K562 (cell line): Measurements from ENCODE around the gene ADAMTS2. TPM values are rescaled to one million over a fixed set of nuclear protein-coding genes. Genes with fewer than 3 reads are reported as not detected.

Experiments
- ATAC-seq: fragments of 200-7000 bp; cut with Tn5 transposase; 3 replicates; pipeline ENCODE4 v1.9.1; 2020; ENCODE audit warnings: moderate library complexity
- BruUV-seq: library from RNA; stranded (reverse); fragments of 400-500 nt; replicated peaks from 2 replicates; lab custom pipeline; 2021; lab: Mats Ljungman, UMichigan
- CTCF ChIA-PET: fragments of 300-600 bp; formaldehyde crosslinking; extraction: SDS; loops from one replicate; lab custom pipeline; 2021; ENCODE audit warnings: low intra/inter-chr PET ratio; lab: Yijun Ruan, JAX
- POLR2A ChIA-PET: fragments of 300-600, 350-650 bp; sonication (Branson Sonifier 250); formaldehyde crosslinking; extraction: SDS; loops from one replicate; lab custom pipeline; 2021; ENCODE audit warnings: antibody characterized with exemption, inconsistent platforms; lab: Yijun Ruan, JAX
- DNase-seq, 4 experiments: peaks; one replicate each; pipeline versions ENCODE4 v3.0.0 to v3.0.0-alpha.2; 2011 to 2018; ENCODE audit warnings: low spot score in 3 of 4, mixed read lengths in 3 of 4; ENCODE audit errors: extremely low read depth in 1 of 4
- FAIRE-seq: peaks from 2 replicates; lab custom pipeline; 2011; peaks lifted over from hg19 to GRCh38; lab: Jason Lieb, UNC
- H2AFZ ChIP-seq: 2 replicates; pipeline ENCODE4 v1.6.0; 2011; ENCODE audit warnings: low read depth, low read length, control low read depth, inconsistent platforms
- H3K27ac ChIP-seq: fragments of 200-600 bp; 3 replicates; pipeline ENCODE4 v1.8.0; 2011; ENCODE audit warnings: low read depth, mild to moderate bottlenecking, control low read depth, inconsistent platforms, low read length, moderate library complexity, mixed read lengths; ENCODE audit errors: extremely low read depth
- H3K27me3 ChIP-seq, 2 experiments: fragments of 300-600 bp in 1 of 2; 2 replicates in 1 of 2; 3 replicates in 1 of 2; pipeline versions ENCODE4 v1.6.0 to v1.8.0; 2011; ENCODE audit warnings: inconsistent platforms in 2 of 2, low read length in 2 of 2, mild to moderate bottlenecking in 1 of 2, mixed read lengths in 1 of 2, moderate library complexity in 1 of 2; ENCODE audit not compliant: control insufficient read depth in 2 of 2, insufficient read depth in 2 of 2
- H3K36me3 ChIP-seq: fragments of 300-600 bp; 3 replicates; pipeline ENCODE4 v1.8.0; 2011; ENCODE audit warnings: mild to moderate bottlenecking, low read length, inconsistent platforms; ENCODE audit not compliant: control insufficient read depth, insufficient read depth
- H3K4me1 ChIP-seq, 2 experiments: fragments of 200-600 bp in 1 of 2; replicated peaks in 1 of 2; 2 replicates in 1 of 2; 3 replicates in 1 of 2; pipeline versions ENCODE4 v1.5.1 to v1.8.0; 2011; ENCODE audit warnings: inconsistent platforms in 2 of 2, low read length in 2 of 2, mild to moderate bottlenecking in 1 of 2, mixed read lengths in 1 of 2, moderate library complexity in 1 of 2; ENCODE audit not compliant: control insufficient read depth in 2 of 2, insufficient read depth in 2 of 2
- H3K4me2 ChIP-seq: 2 replicates; pipeline ENCODE4 v1.6.1; 2011; ENCODE audit warnings: low read length, control low read depth, inconsistent platforms, mixed read lengths; ENCODE audit not compliant: insufficient read depth
- H3K4me3 ChIP-seq: fragments of 200-600 bp; sonication (generic), shearing (Covaris generic); 2 replicates; pipeline ENCODE4 v1.5.1; 2016; ENCODE audit warnings: control low read depth, inconsistent platforms
- H3K79me2 ChIP-seq: fragments of 200-600 bp; 3 replicates; pipeline ENCODE4 v1.8.0; 2011; ENCODE audit warnings: low read length, inconsistent platforms; ENCODE audit not compliant: control insufficient read depth, insufficient read depth
- H3K9ac ChIP-seq, 2 experiments: 2 replicates each; pipeline versions ENCODE4 v1.6.0 to v1.6.1; 2011; ENCODE audit warnings: low read depth in 2 of 2, low read length in 2 of 2, control low read depth in 1 of 2, inconsistent platforms in 1 of 2, mild to moderate bottlenecking in 1 of 2, mixed read lengths in 1 of 2; ENCODE audit not compliant: insufficient read depth in 1 of 2
- H3K9me1 ChIP-seq: one replicate; pipeline ENCODE4 v1.6.0; 2011; ENCODE audit warnings: inconsistent platforms, mild to moderate bottlenecking, low read length, moderate library complexity; ENCODE audit not compliant: control insufficient read depth, insufficient read depth
- H3K9me3 ChIP-seq: replicated peaks from 2 replicates; pipeline ENCODE4 v1.5.1; 2011; ENCODE audit warnings: low read depth, low read length, inconsistent platforms; ENCODE audit not compliant: control insufficient read depth, insufficient read depth
- H4K20me1 ChIP-seq: replicated peaks from 2 replicates; pipeline ENCODE4 v1.6.1; 2011; ENCODE audit warnings: low read length, inconsistent platforms, mixed read lengths; ENCODE audit not compliant: control insufficient read depth, insufficient read depth
- BHLHE40 ChIP-seq: IDR thresholded peaks from 2 replicates; pipeline ENCODE4 v1.6.1; 2011; ENCODE audit warnings: low read length, improper control_type of control experiment
- CBX2 ChIP-seq: fragments of 200-600 bp; sonication (generic); IDR thresholded peaks from one replicate; pipeline ENCODE4 v1.6.1; 2012; ENCODE audit warnings: mild to moderate bottlenecking, low read length, inconsistent platforms; ENCODE audit not compliant: insufficient read depth, poor library complexity, severe bottlenecking
- HMG20B ChIP-seq: fragments of 250-450 bp; sonication (Bioruptor Pico); IDR thresholded peaks from 2 replicates; pipeline ENCODE4 v1.5.0; 2021; ENCODE audit warnings: mild to moderate bottlenecking
- KDM4B ChIP-seq, 2 experiments: fragments of 450-650 bp in 1 of 2; sonication (generic) in 1 of 2; IDR thresholded peaks; 2 replicates each; pipeline ENCODE4 v1.6.1; 2016 to 2017; ENCODE audit warnings: borderline replicate concordance in 2 of 2, antibody characterized with exemption in 1 of 2, low read depth in 1 of 2, mild to moderate bottlenecking in 1 of 2
- NCOA1 ChIP-seq: fragments of 450-650 bp; IDR thresholded peaks from 2 replicates; pipeline ENCODE4 v1.6.1; 2016; ENCODE audit warnings: low read depth
- NCOR1 ChIP-seq: fragments of 450-650 bp; IDR thresholded peaks from 2 replicates; pipeline ENCODE4 v1.6.1; 2016; ENCODE audit warnings: mild to moderate bottlenecking, moderate library complexity
- NELFE ChIP-seq: IDR thresholded peaks from 2 replicates; pipeline ENCODE4 v1.6.1; 2011; ENCODE audit warnings: mild to moderate bottlenecking; ENCODE audit not compliant: insufficient read depth, insufficient read length
- NFYB ChIP-seq: IDR thresholded peaks from 2 replicates; pipeline ENCODE4 v1.6.1; 2011; ENCODE audit warnings: mild to moderate bottlenecking, moderate library complexity; ENCODE audit not compliant: insufficient read length; ENCODE audit errors: extremely low read depth
- POLR3G ChIP-seq: IDR thresholded peaks from 2 replicates; pipeline ENCODE4 v1.6.1; 2011; ENCODE audit not compliant: insufficient read length, insufficient replicate concordance; ENCODE audit errors: extremely low read depth
- ZNF140 ChIP-seq: fragments of 250-450 bp; sonication (Bioruptor Pico); IDR thresholded peaks from 2 replicates; pipeline ENCODE4 v1.8.0; 2021; ENCODE audit warnings: moderate library complexity, mild to moderate bottlenecking, inconsistent platforms
- WGBS: fragments of 100-300 bp; shearing (Covaris generic); methylation state at CpG from one replicate; pipeline ENCODE4 v1.1.6; 2016; ENCODE audit warnings: low coverage, mixed read lengths; ENCODE audit not compliant: insufficient coverage; ENCODE audit errors: missing lambda C conversion rate; 5-methylcytosine and 5-hydroxymethylcytosine counted together
- in situ Hi-C: fragments of 300-500 bp; cut with MboI; formaldehyde crosslinking; loops from 4 replicates; pipeline ENCODE4 v1.15.0; 2018; ENCODE audit warnings: inconsistent platforms, mixed read lengths
- intact Hi-C: fragments of 100-400 bp; cut with micrococcal nuclease; formaldehyde crosslinking; loops from 2 replicates; pipeline ENCODE4 v1.14.2; 2022
- polyA plus RNA-seq, 8 experiments: library from polyadenylated mRNA; depleted of rRNA in 4 of 8; stranded (reverse) in 5 of 8; unstranded in 3 of 8; fragments of >200 nt; fragmentation: Nextera tagmentation in 2 of 8; fragmentation: Illumina TruSeq in 1 of 8; extraction: Ambion mirVana in 2 of 8; extraction: Trizol in 1 of 8; gene quantifications; 2 replicates each; pipeline versions ENCODE4 v1.2.1 to v1.2.3, GENCODE V29; 2011 to 2014; ENCODE audit warnings: inconsistent platforms in 1 of 8, missing spikeins in 1 of 8
- total RNA-seq, 7 experiments: library from RNA; depleted of rRNA in 6 of 7; stranded (reverse); fragments of >200 nt in 6 of 7; fragmentation: Illumina TruSeq in 2 of 7; extraction: Trizol in 2 of 7; gene quantifications; 2 replicates each; pipeline versions ENCODE4 v1.2.1 to v1.2.3, GENCODE V29; 2011 to 2021; ENCODE audit warnings: low replicate concordance in 1 of 7
- TF ChIP-seq, protein P1 (sequence below): fragments of 450-650 bp; formaldehyde crosslinking; conservative IDR thresholded peaks from 2 replicates; pipeline ENCODE4 v1.4.0; 2022; ENCODE audit warnings: mild to moderate bottlenecking, missing genetic modification characterization
- TF ChIP-seq, protein P2 (sequence below), 2 experiments: fragments of 450-650 bp; conservative IDR thresholded peaks; 2 replicates each; pipeline ENCODE4 v1.6.1; 2017; ENCODE audit warnings: mild to moderate bottlenecking in 2 of 2, moderate library complexity in 2 of 2

The ADAMTS2 gene
- total and polyA plus RNA-seq, 9 of the 15 experiments (the other 6 are each of a cell fraction or from before 2014, with no cell fraction given) = not detected

DNA sequence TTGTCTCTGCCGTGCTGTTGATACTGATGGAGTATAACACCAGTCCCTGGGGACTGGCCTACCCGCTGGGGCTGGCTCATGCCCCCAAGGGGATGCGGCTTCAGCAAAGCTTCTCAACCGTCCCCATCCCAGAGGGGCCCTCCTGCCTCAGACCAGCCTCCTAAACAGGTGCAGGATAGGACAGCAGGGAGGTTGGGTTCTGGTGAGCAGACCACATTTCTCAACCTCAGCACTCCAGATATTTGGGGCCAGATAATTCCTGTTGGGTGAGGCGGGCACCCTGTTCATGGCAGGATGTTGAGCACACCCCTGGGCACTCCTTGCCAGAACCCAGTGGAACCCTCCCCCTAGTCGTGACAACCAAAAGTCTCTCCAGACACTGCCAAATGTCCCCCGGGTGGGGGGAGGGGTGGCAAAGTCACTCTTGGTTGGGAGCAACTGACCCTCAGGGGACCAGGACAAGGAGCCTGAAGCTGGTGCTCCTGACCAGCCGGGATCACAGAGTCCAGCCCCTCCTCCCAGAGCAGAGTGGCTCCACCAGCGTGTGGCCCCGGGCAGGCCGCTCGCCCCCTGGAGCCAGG lies 177.3 kb downstream of the ADAMTS2 start:
- no peak for ATAC-seq
- WGBS = 7% methylated on average over 12 of the region's 12 CpGs
- no TSS peak for BruUV-seq
- FAIRE-seq = no peak
- no peaks in the 10 kb centered on the region for H3K9me1 ChIP-seq
- no peak for TF ChIP-seq NELFE
- no peak for TF ChIP-seq NFYB
- no peak for TF ChIP-seq BHLHE40
- TF ChIP-seq, protein P1, sequence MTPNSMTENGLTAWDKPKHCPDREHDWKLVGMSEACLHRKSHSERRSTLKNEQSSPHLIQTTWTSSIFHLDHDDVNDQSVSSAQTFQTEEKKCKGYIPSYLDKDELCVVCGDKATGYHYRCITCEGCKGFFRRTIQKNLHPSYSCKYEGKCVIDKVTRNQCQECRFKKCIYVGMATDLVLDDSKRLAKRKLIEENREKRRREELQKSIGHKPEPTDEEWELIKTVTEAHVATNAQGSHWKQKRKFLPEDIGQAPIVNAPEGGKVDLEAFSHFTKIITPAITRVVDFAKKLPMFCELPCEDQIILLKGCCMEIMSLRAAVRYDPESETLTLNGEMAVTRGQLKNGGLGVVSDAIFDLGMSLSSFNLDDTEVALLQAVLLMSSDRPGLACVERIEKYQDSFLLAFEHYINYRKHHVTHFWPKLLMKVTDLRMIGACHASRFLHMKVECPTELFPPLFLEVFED (CRISPR knock-in tag) = no peak
- TF ChIP-seq NCOA1 = no peak
- no peak for TF ChIP-seq POLR3G
- TF ChIP-seq ZNF140 (CRISPR knock-in tag) = no peak
- no peak for TF ChIP-seq KDM4B (IDR thresholded peaks at IDR 0.05; ENCODE audit: borderline replicate concordance in 2 of 2, low read depth in 1 of 2)
- TF ChIP-seq CBX2 = no peak
- no peak for TF ChIP-seq HMG20B
- TF ChIP-seq NCOR1 = no peak
- TF ChIP-seq, protein P2, sequence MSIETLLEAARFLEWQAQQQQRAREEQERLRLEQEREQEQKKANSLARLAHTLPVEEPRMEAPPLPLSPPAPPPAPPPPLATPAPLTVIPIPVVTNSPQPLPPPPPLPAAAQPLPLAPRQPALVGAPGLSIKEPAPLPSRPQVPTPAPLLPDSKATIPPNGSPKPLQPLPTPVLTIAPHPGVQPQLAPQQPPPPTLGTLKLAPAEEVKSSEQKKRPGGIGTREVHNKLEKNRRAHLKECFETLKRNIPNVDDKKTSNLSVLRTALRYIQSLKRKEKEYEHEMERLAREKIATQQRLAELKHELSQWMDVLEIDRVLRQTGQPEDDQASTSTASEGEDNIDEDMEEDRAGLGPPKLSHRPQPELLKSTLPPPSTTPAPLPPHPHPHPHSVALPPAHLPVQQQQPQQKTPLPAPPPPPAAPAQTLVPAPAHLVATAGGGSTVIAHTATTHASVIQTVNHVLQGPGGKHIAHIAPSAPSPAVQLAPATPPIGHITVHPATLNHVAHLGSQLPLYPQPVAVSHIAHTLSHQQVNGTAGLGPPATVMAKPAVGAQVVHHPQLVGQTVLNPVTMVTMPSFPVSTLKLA (conservative IDR thresholded peaks at IDR 0.05) = no peak
- intact Hi-C loops (loop anchor here (1.0 kb wide), 1 partner anchor 326 kb away; no protein-coding TSS in a partner anchor), in situ Hi-C loops (loop anchor here (5.0 kb wide), 1 partner anchor 329 kb away; no protein-coding TSS in a partner anchor)
- peaks cover 0 to 48% of the 10 kb centered on the region in 2 experiments; a peak in 2 of 5 replicates for H3K27me3 ChIP-seq
- no peaks in the 10 kb centered on the region; the same call in 1 of the 2 replicates for H4K20me1 ChIP-seq
- H3K36me3 ChIP-seq = no peaks in the 10 kb centered on the region
- peaks cover 0 to 14% of the 10 kb centered on the region in 2 experiments; a peak in 2 of 5 replicates for H3K4me1 ChIP-seq
- CTCF ChIA-PET = interaction anchor here (2.5 kb wide), 1 partner anchor 326 kb away, joined by 12 read pairs; no protein-coding TSS in a partner anchor
- H3K4me3 ChIP-seq = no peak overlapping the region
- no peaks in the 10 kb centered on the region for H3K9me3 ChIP-seq
- H3K4me2 ChIP-seq = no peak overlapping the region
- H3K27ac ChIP-seq = no peak overlapping the region
- POLR2A ChIA-PET = interaction anchor here (0.7 kb wide), 1 partner anchor 12 kb away, joined by 3 read pairs; no protein-coding TSS in a partner anchor
- no peak for DNase-seq
- no peak overlapping the region for H3K9ac ChIP-seq
- H3K79me2 ChIP-seq = no peaks in the 10 kb centered on the region
- H2AFZ ChIP-seq = no peak overlapping the region
